HG03558 (cell line): Measurements from ENCODE around the gene ESF1.
"Not testable (repeated sequence)": the region's sequence is repeated elsewhere in the genome, so short reads cannot be mapped to it uniquely, and the experiment has no call there.

Experiments used
- ATAC-seq: cut with Tn5 transposase; IDR thresholded peaks from one replicate; pipeline ENCODE4 v1.9.1; 2021; ENCODE audit warnings: moderate number of reproducible peaks; ENCODE audit not compliant: unreplicated experiment; ENCODE audit errors: extremely low read depth

The ESF1 gene

DNA sequence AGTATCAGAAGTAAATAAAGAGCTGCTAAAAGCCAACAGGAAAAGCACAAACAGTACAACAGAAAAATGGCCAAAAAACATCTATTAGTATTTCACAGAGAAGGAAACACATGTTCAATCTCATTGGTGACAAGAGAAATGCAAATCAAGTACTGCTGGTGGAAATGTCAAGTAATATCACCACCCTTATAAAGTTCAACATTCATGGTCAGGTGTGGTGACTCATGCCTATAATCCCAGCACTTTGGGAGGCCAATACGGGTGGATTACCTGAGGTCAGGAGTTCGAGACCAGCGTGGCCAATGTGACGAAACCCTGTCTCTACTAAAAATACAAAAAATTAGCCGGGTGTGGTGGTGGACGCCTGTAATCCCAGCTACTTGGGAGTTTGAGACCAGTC, 42.8 kb downstream of the ESF1 start:
- no peak for ATAC-seq

DNA sequence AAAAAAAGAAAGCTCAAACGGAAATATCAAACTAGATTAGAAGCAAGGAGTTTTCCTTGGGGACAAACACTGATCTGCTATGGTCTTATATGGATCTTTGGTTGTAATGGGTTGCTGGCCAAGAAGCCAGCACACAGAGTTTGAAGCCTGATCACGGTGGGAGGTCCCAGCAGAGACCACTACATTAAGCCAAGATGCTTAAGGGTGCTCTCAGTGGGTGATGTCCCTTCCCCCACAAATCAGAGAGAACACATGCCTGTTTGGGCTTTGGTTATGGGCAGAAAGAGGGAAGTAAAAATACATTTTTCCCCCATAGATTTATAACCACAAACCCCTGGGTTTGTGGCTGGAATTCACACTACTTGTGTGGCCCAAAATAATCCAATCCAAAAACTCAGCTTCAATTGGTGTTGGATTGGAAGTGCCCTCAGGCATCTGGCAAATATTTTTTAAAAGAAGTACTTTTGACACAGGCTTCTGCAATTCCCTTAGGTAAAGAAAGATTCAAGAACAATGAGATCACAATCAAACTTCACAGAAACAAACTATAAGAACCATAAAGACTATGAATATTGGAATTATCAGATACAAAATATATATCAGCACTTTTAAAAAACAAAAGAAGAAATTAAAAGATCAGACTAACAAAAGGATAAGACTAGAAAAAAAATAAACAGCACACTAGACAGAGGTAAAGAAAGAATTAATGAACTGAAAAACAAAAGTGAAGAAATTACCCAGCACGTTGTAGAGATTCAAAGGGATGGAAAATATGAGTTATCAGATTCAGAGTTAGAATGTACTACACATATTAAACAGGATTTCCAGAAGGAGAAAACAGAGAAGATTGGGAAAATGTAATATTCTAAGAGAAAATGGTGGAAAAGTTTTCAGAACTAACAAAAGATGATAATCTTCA, 44.7 kb downstream of the ESF1 start:
- no peak for ATAC-seq

DNA sequence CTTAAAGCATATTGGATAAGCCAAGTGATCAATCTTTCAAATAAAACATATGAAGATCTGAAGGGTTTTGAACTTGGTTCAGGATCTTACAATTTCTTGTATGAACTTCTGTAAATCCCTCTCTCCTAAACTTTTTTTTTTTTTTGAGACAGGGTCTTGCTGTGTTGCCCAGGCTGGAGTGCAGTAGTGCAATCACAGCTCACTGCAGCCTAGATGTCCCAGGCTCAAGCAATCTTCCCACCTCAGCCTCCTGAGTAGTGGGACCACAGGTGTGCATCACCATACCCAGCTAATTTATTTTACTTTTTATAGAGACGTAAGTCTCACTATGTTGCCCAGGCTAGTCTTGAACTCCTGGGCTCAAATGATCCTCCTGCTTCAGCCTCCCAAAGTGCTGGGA, 46.5 kb downstream of the ESF1 start:
- not testable (repeated sequence) for ATAC-seq

DNA sequence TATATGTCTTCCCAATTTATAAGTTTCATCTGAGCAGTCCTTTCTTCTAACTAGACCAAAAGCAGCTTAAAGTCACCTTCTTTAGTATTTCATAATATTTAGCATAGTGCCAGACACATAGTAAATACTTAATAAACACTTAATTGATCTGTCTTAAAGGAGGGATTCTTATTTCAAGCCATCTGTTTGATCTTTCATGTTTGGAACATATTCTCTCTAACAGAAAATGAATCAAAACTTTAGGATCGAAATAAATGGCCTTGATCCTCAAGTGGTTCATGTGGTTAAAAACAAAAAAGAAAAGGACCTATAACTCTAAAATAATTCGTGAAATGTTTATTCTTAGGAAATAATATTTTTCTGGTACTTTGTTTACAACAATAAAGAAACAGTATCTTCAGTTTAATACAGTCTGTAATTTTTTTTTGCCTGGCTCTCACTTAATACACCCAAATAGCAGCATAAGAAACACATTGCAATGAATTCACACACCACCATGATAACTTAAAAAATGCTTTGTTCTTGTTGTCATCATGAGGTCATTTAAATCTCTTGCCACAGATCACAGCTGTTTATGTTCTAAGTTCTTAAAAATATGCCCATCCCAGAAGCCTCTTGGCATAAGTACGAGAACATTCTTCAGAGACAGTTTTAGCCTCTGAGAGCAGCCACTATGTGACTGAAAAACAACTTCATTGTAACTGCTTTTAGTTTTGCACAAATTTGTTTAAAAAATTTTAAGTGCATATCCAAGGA, 48.1 kb downstream of the ESF1 start:
- ATAC-seq, result no peak

DNA sequence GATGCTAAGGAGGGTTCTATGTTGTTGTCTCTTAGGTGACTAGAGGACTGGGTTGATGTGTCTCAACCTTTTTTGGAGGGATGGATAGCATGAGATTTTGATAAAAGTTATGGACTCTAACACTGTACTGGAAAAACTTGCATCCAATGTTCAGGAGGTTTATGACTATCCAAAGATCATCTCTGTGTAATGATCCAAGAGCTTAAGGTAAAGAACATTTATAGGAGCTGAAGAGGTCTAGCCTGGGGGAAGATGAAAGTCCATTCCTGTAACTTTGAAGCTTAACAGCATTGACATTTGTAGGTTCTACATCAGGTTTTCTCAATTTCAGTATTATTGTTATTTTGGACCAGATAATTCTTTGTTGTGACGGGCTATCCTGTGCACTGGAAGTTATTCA, 48.9 kb downstream of the ESF1 start:
- ATAC-seq, result no peak

DNA sequence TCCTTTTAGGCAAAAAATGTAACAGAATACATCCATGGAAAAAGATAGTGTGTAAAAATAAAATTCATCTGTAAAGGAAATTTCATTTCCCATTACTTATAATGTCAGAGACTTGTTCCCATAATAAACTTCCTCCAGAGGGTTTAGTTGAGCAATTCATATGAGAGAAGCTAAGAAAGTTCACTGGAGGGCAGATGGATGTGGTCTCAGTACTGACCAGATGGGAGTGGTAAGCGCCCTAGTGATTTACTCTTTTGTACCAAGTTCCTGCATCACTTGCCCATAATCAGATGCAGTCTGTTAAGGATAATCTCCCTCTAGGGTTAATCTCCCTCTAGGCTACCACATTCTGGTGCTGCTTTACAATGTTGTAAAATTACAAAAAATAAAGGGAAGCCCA, 61.7 kb downstream of the ESF1 start:
- no peak for ATAC-seq

DNA sequence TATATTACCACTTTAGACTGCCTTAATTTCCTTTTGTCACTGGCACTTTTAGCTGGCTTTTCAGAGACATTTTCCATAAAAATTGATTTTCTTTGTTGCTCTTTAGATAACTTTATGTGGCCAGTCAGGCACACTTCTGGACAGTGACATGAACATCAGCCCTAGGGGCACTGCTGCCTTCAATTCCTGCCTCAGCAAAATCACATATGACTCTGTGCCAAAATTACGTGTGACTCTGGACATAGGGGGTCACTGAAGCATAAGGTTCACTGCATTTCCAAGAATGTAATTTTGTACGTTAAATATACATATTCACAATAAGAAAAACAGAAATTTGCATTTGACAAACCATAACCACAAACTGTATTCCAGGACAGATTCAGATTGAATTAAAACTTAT, 66.5 kb downstream of the ESF1 start:
- no peak for ATAC-seq

DNA sequence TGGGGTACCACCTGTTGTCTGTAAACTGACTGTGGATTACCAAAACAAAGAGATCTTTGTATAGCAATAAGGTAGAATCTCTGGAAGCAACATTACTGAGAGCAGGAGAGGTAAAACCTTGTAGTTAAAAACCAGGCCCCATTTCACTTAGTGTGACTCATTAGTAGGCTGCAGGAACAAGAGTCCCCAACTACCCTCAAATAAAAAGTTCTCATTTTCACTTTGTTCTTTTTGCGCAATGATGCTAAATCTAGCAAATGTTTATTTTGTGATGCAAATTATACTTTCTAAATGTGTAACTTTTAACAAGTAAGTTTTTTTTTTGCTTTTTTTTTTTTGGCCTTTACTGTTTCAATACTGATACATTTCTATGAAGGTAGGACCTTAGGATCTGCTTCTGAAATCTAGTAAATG, 67.1 kb downstream of the ESF1 start:
- peak; percentile 87 for ATAC-seq

DNA sequence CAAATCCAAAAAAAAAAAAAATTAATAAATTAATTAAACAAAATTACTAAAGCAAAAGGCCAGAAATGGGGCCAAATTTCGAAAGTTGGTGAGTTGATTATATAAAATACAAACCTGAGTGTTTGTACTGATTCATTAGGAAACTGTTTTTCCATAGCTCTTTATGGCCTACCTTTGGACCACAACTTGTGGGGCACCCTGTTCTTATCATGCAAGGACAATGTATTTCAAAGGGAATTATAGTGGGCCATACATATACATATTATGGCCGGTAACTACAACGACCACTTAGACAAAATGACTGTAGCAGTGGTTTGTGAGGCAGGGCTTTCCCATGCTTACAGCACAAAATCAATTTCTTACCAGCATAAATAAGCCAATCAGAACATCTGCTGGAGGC, 69.5 kb downstream of the ESF1 start:
- no peak for ATAC-seq

DNA sequence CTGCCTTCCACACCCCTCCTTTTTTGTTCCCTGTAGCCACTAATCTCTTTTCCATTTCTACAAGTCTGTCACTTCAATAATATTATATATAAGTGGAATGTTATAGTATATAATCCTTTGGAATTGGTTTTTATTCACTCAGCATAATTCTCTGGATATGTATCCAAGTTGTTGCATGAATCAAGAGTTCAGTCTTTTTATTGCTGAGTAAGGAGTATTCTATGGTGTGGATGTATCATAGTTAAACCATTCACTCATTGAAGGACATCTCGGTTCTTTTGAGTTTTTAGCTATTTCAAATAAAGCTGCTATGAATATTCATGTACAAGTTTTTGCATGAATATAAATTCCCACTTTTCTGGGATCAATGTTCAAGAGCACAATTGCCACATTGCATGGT, 76.5 kb downstream of the ESF1 start:
- ATAC-seq, result no peak

DNA sequence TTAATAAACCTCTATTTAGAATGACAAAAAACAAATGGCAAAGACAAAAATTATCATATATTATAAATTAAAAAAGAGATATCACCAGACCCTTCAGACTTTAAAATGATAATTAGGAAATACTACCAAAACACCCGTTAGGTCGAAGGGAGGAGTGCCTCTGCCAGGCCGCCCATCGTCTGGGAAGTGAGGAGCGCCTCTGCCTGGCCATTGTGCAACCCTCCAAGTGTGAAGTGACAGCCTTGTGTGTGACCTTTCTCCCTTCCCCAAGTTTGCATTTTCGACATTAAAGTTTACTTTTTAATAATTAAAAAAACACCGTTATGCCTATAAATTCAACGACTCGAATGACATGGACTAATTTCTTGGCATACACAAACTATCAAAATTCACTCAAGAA, 81.5 kb downstream of the ESF1 start:
- ATAC-seq, result no peak

DNA sequence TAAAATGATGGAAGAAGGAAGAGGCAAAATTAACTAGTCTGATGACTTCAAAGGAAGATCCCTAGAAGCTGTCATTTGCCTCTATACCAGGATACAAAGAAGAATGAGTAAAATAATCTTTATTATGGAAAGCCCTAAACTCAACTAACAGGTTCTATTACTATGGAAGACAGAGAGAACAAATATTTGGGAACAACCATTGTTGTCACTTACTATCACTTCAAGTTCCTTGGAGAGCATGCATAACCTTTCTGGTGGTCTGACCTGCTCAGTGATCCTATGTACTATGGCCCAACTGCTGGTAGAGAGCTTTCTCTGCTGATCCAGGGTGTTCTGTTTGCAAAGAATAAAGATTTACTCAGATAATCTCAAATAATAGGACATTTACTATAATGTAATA, 83.2 kb downstream of the ESF1 start:
- ATAC-seq, result no peak

DNA sequence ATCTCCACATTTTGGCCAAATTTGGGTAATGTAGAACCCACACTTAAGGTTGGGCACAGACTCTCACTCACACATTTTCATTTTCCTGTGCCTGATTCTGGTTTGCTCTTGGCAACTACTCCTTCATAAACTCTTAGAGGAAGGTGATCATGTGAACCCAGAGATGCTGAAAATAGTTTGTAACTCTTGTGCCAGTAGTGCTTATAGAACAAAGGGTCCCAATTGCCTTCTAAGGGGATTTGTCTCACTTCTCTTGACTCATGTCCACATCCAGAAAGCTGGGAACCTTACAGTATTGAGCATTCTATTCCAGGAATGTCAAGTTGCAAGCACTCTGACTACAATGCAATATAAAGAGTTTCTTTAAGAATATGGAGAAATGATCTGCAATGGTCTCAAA, 84.0 kb downstream of the ESF1 start:
- no peak for ATAC-seq

DNA sequence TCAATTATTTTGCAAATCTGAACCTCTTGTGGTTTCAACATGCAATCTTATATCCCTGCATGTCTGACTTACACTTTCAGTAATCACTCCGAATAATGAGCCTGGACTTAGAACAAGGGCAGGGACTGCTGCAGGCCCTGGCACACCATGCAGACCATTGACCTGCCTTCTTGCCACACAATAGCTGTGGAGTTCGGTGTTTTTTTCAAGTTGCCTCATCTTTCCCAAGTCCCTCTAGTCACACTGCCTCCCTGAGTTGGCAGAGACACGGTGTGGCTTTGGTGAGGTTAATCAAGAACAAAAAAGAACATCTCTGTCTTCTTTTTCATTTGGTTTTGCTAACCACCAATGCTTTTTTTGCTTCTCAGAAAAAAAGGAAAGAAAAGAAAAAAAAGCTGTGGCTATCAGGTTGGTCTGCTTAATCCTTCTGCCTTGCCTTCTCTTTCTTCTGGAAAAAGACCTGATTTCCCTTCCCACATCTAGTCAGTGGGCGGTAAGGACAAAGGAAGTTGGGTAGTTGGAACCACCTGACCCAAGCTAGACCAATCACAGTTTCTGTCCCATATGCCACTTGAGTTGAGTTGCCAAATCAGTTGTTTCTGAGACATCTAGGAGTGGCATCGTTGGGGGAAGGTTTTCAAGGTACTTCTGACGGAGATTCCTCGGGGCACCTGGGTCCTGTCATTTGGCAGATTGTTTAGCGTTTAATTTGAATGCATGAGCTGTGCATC, 90.1 kb downstream of the ESF1 start:
- no peak for ATAC-seq

DNA sequence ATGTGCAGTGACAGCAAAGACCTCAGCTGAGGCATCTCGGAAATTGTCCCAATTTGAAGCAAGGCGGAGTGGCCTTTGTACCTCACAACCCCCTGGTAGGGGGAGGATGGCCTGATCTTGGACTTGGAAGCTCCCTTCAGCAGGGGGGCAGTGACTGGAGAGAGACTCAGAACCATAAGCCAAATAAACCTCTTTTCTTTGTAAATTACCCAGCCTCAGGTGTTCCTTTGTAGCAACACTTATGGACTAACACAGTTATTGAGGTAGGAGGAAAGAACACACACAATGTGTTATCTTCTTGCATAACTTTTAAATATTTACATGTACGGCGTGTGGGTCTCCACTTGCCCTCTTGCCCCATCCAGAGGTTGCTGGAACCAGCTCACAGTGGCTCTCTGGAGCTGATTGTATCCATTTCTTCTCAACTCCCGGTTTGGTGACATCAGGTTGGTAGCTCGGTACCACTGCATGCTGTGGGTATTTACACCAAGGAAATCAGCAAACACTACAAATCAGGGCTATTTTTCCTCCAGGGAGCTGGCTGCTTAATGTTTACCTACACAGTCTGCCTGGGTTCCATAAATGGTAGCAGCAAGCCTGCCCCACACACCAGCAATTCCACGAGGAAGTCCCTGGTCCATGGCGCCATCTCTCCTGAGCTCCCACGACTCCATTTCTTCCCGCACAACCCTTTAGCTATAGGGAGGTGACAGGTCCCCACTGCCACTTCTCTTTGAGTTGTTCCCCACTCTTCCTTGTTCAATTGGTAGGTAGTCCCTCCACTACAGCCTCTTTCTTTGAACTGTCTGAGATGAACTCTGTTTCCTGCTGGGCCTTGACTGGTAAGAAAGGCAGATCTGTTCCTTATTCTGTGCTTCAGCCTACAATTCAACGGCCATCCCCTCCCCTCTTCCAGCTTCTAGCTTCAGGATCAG, 91.7 kb downstream of the ESF1 start:
- ATAC-seq, result no peak

DNA sequence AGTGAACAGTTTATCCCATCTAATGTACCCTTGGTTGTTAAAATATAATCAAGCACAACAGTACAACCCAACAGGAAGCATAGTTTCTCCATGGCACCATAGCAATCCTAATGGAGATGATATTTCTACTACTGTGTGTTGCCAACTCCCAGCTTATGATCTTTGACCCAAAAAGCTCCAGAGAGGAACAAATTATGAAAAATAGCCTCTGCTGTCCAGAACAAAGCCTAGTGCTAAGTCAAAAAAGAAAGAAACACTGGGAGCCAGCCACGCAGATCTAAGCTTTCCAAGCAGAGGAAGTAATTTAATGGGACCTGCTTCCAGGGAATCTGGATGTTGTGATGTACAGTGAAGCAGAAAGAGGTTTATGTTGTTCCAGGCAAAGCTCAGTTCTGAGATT, 93.8 kb downstream of the ESF1 start:
- ATAC-seq, result no peak

DNA sequence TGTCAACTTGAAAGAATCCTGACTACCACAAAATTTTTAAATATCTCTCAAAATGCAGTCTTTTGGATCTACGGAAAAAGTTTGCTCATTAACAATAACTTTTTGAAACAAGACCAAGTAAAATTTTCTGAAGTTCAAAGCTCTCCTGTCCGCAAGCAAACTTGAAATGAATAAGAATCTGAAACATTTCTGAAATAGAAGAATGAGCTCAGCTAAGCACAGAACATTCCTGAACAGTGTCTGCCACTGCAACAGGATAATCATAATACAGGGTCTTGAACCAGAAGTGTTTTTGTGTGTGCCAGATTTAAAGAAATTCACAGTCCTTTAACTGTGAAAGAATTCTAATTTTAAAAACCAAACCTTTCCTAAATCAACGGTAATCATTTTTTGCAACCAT, 96.9 kb downstream of the ESF1 start:
- no peak for ATAC-seq

DNA sequence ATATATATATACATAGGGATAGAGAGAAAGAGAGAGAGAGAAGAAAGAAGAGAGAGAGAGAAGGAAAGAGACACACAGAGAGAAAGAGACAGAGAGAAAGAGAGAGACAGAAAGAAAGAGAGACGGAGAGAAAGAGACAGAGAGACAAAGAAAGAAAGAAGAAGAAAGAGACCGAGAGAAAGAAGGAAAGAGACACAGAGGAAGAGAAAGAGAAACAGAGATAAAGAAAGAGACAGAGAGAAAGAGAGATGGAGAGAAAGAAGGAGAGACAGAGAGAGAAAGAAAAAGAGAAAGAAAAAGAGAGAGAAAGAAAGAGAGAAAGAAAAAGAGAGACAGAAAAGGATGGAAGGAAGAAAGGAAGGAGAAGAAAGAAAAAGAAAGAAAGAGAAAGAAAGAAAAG, 99.1 kb downstream of the ESF1 start:
- no peak for ATAC-seq

DNA sequence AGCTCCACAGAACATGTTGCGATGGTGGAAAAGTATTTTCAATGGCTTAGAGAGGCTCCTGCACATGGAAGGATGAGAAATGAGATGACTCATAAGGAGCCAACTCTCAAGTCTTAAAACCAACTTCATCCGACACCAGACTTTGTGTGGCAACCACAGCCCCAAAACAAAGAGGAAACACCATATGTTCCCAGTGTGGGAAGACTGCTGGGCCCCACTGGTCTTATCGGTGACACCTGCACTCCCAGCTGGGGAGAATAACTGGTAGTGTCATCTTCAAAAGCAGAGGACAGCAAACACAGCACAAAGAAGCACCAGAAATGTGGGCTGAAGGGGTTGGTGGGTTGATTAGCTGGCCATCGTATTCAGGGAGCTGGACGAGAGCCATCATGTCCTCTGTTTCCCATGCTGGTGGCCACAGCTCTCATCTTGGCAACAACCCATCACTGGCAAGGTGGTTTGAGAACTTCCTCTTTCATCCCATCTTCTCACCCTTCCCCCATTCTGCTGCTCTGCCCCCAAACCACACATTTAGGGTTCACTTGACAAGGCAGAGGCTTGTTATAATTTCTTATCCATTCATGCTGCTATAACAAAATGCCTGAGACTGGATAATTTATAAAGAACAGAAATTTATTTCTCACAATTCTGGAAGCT, 100.0 kb downstream of the ESF1 start:
- peak; percentile 30 for ATAC-seq
